ENCODE data around the gene UST. TPM values are rescaled to one million over a fixed set of nuclear protein-coding genes. Genes with fewer than 3 reads are reported as not detected.

The UST gene
- total and polyA plus RNA-seq, 8 donors = 3.7 to 20.9 (median 8.6) TPM

- H3K36me3 ChIP-seq = no peaks in the 10 kb centered on the region
- peaks cover 0 to 4% (median 0%) of the 10 kb centered on the region in 3 donors for H3K4me1 ChIP-seq
- H3K9me3 ChIP-seq = no peaks in the 10 kb centered on the region
- intact Hi-C loops (cut with DNase I) = loop anchor here in 1 of 3 donors (10.0 kb wide), 1 partner anchor 141 kb away; no protein-coding TSS in a partner anchor
- FAIRE-seq (no peak), DNase-seq (no peak), ATAC-seq (peak in 2 of 4 donors; percentile 35 to 70)
- WGBS, 2 donors = 62 to 74% methylated on average over 3 of the region's 3 CpGs
- no peak overlapping the region for H3K27ac ChIP-seq
- no peaks in the 10 kb centered on the region for H3K27me3 ChIP-seq
- H3K4me3 ChIP-seq = no peak overlapping the region
- TF ChIP-seq CTCF (IDR thresholded peaks at IDR 0.05) = no peak
Measured at GRCh38 chr6:149094156-149094555, 347.3 kb downstream of the UST start.

DNA sequence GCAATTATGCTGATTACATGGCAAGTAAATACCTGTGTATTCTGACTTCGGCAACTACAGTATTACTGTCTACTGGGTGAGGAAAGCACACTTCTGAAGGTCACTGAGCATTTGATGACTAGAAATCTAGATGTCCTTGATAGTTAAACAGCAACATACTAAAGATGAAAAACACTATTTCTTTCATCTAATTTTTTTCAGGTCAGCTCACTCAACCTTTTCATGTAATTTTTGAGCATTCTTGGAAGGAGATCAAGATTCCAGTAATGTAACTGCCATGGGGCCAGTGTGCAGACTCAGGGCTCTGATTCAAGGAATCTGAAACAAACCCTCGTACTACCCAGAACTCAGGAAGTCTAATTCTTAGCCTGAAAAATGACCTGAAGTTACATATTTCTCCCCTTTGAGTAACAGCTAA lies 348.1 kb downstream of the UST start:
- ATAC-seq (peak in 2 of 4 donors; percentile 25 to 61), DNase-seq (no peak), FAIRE-seq (no peak)
- Histone ChIP-seq H3K4me1 (peaks cover 0 to 4% (median 0%) of the 10 kb centered on the region in 3 donors), H3K27me3 (no peaks in the 10 kb centered on the region), H3K9me3 (no peaks in the 10 kb centered on the region), H3K36me3 (no peaks in the 10 kb centered on the region), H3K27ac (no peak overlapping the region), H3K4me3 (no peak overlapping the region)
- intact Hi-C loops (cut with DNase I) = loop anchor here in 1 of 3 donors (10.0 kb wide), 1 partner anchor 140 kb away; no protein-coding TSS in a partner anchor
- 30 to 32% methylated on average over 2 of the region's 2 CpGs for WGBS, 2 donors
- no peak for TF ChIP-seq CTCF (IDR thresholded peaks at IDR 0.05)

GRCh38 chr6:149095842-149096241 lies 349.0 kb downstream of the UST start:
- Histone ChIP-seq H3K4me3 (no peak overlapping the region), H3K4me1 (peaks cover 0 to 4% (median 0%) of the 10 kb centered on the region in 3 donors), H3K9me3 (no peaks in the 10 kb centered on the region), H3K36me3 (no peaks in the 10 kb centered on the region), H3K27me3 (no peaks in the 10 kb centered on the region), H3K27ac (no peak overlapping the region)
- DNase-seq (no peak), ATAC-seq (no peak), FAIRE-seq (no peak)
- intact Hi-C loops (cut with DNase I) = loop anchor here in 1 of 3 donors (10.0 kb wide), 1 partner anchor 139 kb away; no protein-coding TSS in a partner anchor
- TF ChIP-seq CTCF (IDR thresholded peaks at IDR 0.05) = no peak
- 13 to 16% methylated on average over 1 of the region's 1 CpG for WGBS, 2 donors

GRCh38 chr6:149097794-149098193 lies 351.0 kb downstream of the UST start:
- FAIRE-seq (no peak), ATAC-seq (no peak), DNase-seq (no peak)
- Histone ChIP-seq H3K36me3 (no peaks in the 10 kb centered on the region), H3K9me3 (no peaks in the 10 kb centered on the region), H3K27ac (no peak overlapping the region), H3K27me3 (no peaks in the 10 kb centered on the region), H3K4me1 (peaks cover 0 to 4% (median 0%) of the 10 kb centered on the region in 3 donors), H3K4me3 (no peak overlapping the region)
- WGBS, 2 donors = 74 to 84% methylated on average over 2 of the region's 2 CpGs
- intact Hi-C loops (cut with DNase I) = loop anchor here in 1 of 3 donors (10.0 kb wide), 1 partner anchor 137 kb away; no protein-coding TSS in a partner anchor
- TF ChIP-seq CTCF (IDR thresholded peaks at IDR 0.05) = no peak

DNA sequence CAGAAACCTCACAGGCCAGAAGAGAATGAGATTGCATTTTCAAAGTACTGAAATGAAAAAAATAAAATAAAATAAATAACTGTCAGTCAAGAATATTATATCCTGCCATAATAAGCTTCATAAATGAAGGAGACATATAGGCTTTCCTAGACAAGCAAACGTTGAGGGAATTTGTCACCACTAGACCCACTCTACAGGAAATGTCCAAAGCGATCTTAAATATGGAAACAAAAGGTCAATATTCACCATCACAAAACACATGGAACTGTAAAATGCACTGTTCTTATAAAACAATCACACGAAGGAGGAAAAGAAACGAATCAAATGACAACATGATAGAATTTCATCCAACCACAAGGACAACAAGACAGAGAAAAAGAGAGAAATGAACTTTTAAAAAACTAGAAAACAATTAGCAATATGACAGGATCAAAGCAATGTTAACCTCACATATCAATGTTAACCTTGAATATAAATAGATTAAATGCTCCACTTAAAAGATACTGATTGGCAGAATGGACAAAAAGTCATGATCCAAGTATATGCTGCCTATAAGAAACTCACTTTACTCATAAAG lies 352.0 kb downstream of the UST start:
- Histone ChIP-seq H3K27me3 (no peaks in the 10 kb centered on the region), H3K4me1 (peaks cover 0 to 4% (median 0%) of the 10 kb centered on the region in 3 donors), H3K9me3 (no peaks in the 10 kb centered on the region), H3K36me3 (no peaks in the 10 kb centered on the region), H3K27ac (no peak overlapping the region), H3K4me3 (no peak overlapping the region)
- 85 to 90% methylated on average over 4 of the region's 4 CpGs for WGBS, 2 donors
- intact Hi-C loops (cut with DNase I) = loop anchor here in 1 of 3 donors (10.0 kb wide), 1 partner anchor 136 kb away; no protein-coding TSS in a partner anchor
- DNase-seq = no peak
- no peak for FAIRE-seq
- no peak for ATAC-seq
- no peak for TF ChIP-seq CTCF (IDR thresholded peaks at IDR 0.05)
